Mesenchymal stem cell (in vitro differentiated cells and primary cell): Measurements from ENCODE around the gene ACBD6.

Source experiments
- DNase-seq: peaks from one replicate; pipeline ENCODE4 v3.0.0-alpha.2; 2013
- H2AFZ ChIP-seq: one replicate; pipeline ENCODE4 v1.6.1; 2013; ENCODE audit warnings: low read depth, mild to moderate bottlenecking, control low read depth, inconsistent platforms, low read length, moderate library complexity
- H2AK5ac ChIP-seq: 2 replicates; pipeline ENCODE4 v1.6.1; 2013; ENCODE audit warnings: low read length, moderate library complexity, mild to moderate bottlenecking, inconsistent platforms; ENCODE audit not compliant: severe bottlenecking
- H2BK120ac ChIP-seq: one replicate; pipeline ENCODE4 v1.6.1; 2013; ENCODE audit warnings: low read depth, mild to moderate bottlenecking, inconsistent platforms, low read length, moderate library complexity
- H2BK12ac ChIP-seq, 2 experiments: one replicate each; pipeline ENCODE4 v1.6.1; 2013; ENCODE audit warnings: inconsistent platforms in 2 of 2, low read length in 2 of 2, mild to moderate bottlenecking in 2 of 2, moderate library complexity in 2 of 2, control low read depth in 1 of 2
- H2BK15ac ChIP-seq: one replicate; pipeline ENCODE4 v1.6.1; 2013; ENCODE audit warnings: mild to moderate bottlenecking, low read depth, inconsistent platforms; ENCODE audit not compliant: poor library complexity, severe bottlenecking
- H2BK5ac ChIP-seq: 2 replicates; pipeline ENCODE4 v1.6.1; 2013; ENCODE audit warnings: low read depth, mild to moderate bottlenecking, low read length, control low read depth, inconsistent platforms; ENCODE audit not compliant: poor library complexity, severe bottlenecking
- H3K14ac ChIP-seq, 2 experiments: one replicate each; pipeline ENCODE4 v1.6.1; 2013; ENCODE audit warnings: inconsistent platforms in 2 of 2, low read length in 2 of 2, control low read depth in 1 of 2, mild to moderate bottlenecking in 1 of 2, moderate library complexity in 1 of 2
- H3K18ac ChIP-seq, 2 experiments: one replicate each; pipeline ENCODE4 v1.6.1; 2013; ENCODE audit warnings: inconsistent platforms in 2 of 2, low read length in 2 of 2, control low read depth in 1 of 2, low read depth in 1 of 2, mild to moderate bottlenecking in 1 of 2
- H3K23ac ChIP-seq, 2 experiments: one replicate each; pipeline ENCODE4 v1.6.1; 2013; ENCODE audit warnings: inconsistent platforms in 2 of 2, low read length in 2 of 2, mild to moderate bottlenecking in 2 of 2, moderate library complexity in 2 of 2, control low read depth in 1 of 2
- H3K27ac ChIP-seq: 2 replicates; pipeline ENCODE4 v1.5.1; 2013; ENCODE audit warnings: mild to moderate bottlenecking, moderate library complexity, low read length, control low read depth, inconsistent platforms; ENCODE audit not compliant: poor library complexity, severe bottlenecking
- H3K27me3 ChIP-seq, 2 experiments: 2 replicates each; pipeline versions ENCODE4 v1.6.1 to v1.7.0; 2013; ENCODE audit warnings: low read length in 2 of 2, mild to moderate bottlenecking in 2 of 2, moderate library complexity in 2 of 2, control low read depth in 1 of 2, inconsistent platforms in 1 of 2; ENCODE audit not compliant: control insufficient read depth in 1 of 2, insufficient read depth in 1 of 2
- H3K36me3 ChIP-seq, 2 experiments: 2 replicates each; pipeline versions ENCODE4 v1.6.1 to v1.7.0; 2013; ENCODE audit warnings: low read length in 2 of 2, control low read depth in 1 of 2, inconsistent platforms in 1 of 2, low read depth in 1 of 2, mild to moderate bottlenecking in 1 of 2; ENCODE audit not compliant: insufficient read depth in 2 of 2, control insufficient read depth in 1 of 2
- H3K4ac ChIP-seq, 2 experiments: one replicate each; pipeline ENCODE4 v1.6.1; 2013; ENCODE audit warnings: inconsistent platforms in 2 of 2, low read length in 2 of 2, mild to moderate bottlenecking in 2 of 2, moderate library complexity in 2 of 2, control low read depth in 1 of 2, low read depth in 1 of 2
- H3K4me1 ChIP-seq: 2 replicates; pipeline ENCODE4 v1.6.1; 2013; ENCODE audit warnings: low read depth, low read length, control low read depth; ENCODE audit not compliant: control insufficient read depth, insufficient read depth
- H3K4me2 ChIP-seq: 2 replicates; pipeline ENCODE4 v1.6.1; 2013; ENCODE audit warnings: low read length, mild to moderate bottlenecking, inconsistent platforms; ENCODE audit not compliant: poor library complexity, severe bottlenecking
- H3K4me3 ChIP-seq, 2 experiments: 2 replicates each; pipeline versions ENCODE4 v1.5.1 to v1.7.0; 2013; ENCODE audit warnings: low read length in 2 of 2, mild to moderate bottlenecking in 2 of 2, control low read depth in 1 of 2, low read depth in 1 of 2; ENCODE audit not compliant: insufficient read depth in 1 of 2
- H3K79me1 ChIP-seq: replicated peaks from 2 replicates; pipeline ENCODE4 v1.6.1; 2013; ENCODE audit warnings: mild to moderate bottlenecking, control low read depth, low read length, inconsistent platforms; ENCODE audit not compliant: poor library complexity, severe bottlenecking
- H3K9ac ChIP-seq: 2 replicates; pipeline ENCODE4 v1.7.0; 2013; ENCODE audit warnings: mild to moderate bottlenecking, low read length, moderate library complexity
- H3K9me3 ChIP-seq: 2 replicates; pipeline ENCODE4 v1.7.0; 2013; ENCODE audit warnings: mild to moderate bottlenecking, low read length; ENCODE audit not compliant: control insufficient read depth
- H4K8ac ChIP-seq: one replicate; pipeline ENCODE4 v1.6.1; 2013; ENCODE audit warnings: inconsistent platforms, mild to moderate bottlenecking, low read length, moderate library complexity
- H4K91ac ChIP-seq: one replicate; pipeline ENCODE4 v1.6.1; 2013; ENCODE audit warnings: mild to moderate bottlenecking, low read length, inconsistent platforms
- WGBS: methylation state at CpG from one replicate; pipeline ENCODE4 v1.1.7; 2013; ENCODE audit warnings: mixed read lengths; 5-methylcytosine and 5-hydroxymethylcytosine counted together

ACBD6 gene

GRCh38 chr1:180248731-180249681 lies 253.4 kb downstream of the ACBD6 start:
- Histone ChIP-seq H3K27ac (no peak overlapping the region), H3K4me1 (peaks cover 16% of the 10 kb centered on the region), H3K9me3 (no peaks in the 10 kb centered on the region), H3K79me1 (no peaks in the 10 kb centered on the region), H3K36me3 (no peaks in the 10 kb centered on the region), H3K9ac (no peak overlapping the region), H2AK5ac (no peak overlapping the region), H3K27me3 (peaks cover 3 to 84% of the 10 kb centered on the region in 2 experiments), H3K14ac (no peak overlapping the region), H2BK15ac (no peak overlapping the region), H4K8ac (no peak overlapping the region), H2BK5ac (no peak overlapping the region), H3K4me2 (no peak overlapping the region), H3K4ac (no peak overlapping the region), H4K91ac (no peak overlapping the region), H3K23ac (no peak overlapping the region), H2BK120ac (no peak overlapping the region), H3K18ac (no peak overlapping the region), H2AFZ (no peak overlapping the region), H3K4me3 (no peak overlapping the region), H2BK12ac (no peak overlapping the region)
- WGBS, result 74% methylated on average over 9 of the region's 11 CpGs
- no peak for DNase-seq

- Histone ChIP-seq H3K18ac (no peak overlapping the region), H3K27me3 (peaks cover 3 to 82% of the 10 kb centered on the region in 2 experiments), H3K79me1 (no peaks in the 10 kb centered on the region), H3K14ac (no peak overlapping the region), H2BK12ac (no peak overlapping the region), H2BK5ac (no peak overlapping the region), H2BK120ac (no peak overlapping the region), H2AFZ (no peak overlapping the region), H3K4ac (peak overlapping the region in 1 of 2 experiments; percentile 42), H2AK5ac (no peak overlapping the region), H3K9ac (no peak overlapping the region), H2BK15ac (no peak overlapping the region), H3K4me1 (peaks cover 14% of the 10 kb centered on the region), H3K4me2 (no peak overlapping the region), H3K23ac (no peak overlapping the region), H3K27ac (no peak overlapping the region), H3K9me3 (no peaks in the 10 kb centered on the region), H3K36me3 (no peaks in the 10 kb centered on the region), H4K8ac (no peak overlapping the region), H4K91ac (no peak overlapping the region), H3K4me3 (no peak overlapping the region)
- no peak for DNase-seq
- WGBS, result 94% methylated on average over 7 of the region's 7 CpGs
Measured at GRCh38 chr1:180248176-180248575, 254.2 kb downstream of the ACBD6 start.

- Histone ChIP-seq H2BK15ac (no peak overlapping the region), H3K36me3 (no peaks in the 10 kb centered on the region), H2AFZ (no peak overlapping the region), H3K9me3 (no peaks in the 10 kb centered on the region), H3K18ac (no peak overlapping the region), H3K23ac (no peak overlapping the region), H4K8ac (no peak overlapping the region), H3K4ac (no peak overlapping the region), H2AK5ac (no peak overlapping the region), H3K9ac (no peak overlapping the region), H3K4me3 (no peak overlapping the region), H2BK5ac (no peak overlapping the region), H3K14ac (no peak overlapping the region), H3K4me1 (peaks cover 14% of the 10 kb centered on the region), H2BK120ac (no peak overlapping the region), H4K91ac (no peak overlapping the region), H3K27me3 (peaks cover 7 to 85% of the 10 kb centered on the region in 2 experiments), H2BK12ac (no peak overlapping the region), H3K79me1 (no peaks in the 10 kb centered on the region), H3K4me2 (no peak overlapping the region), H3K27ac (no peak overlapping the region)
- 96% methylated on average over 4 of the region's 4 CpGs for WGBS
- no peak for DNase-seq
Measured at GRCh38 chr1:180247580-180247979, 254.8 kb downstream of the ACBD6 start.

- Histone ChIP-seq H4K8ac (no peak overlapping the region), H3K4me3 (no peak overlapping the region), H3K23ac (no peak overlapping the region), H3K18ac (no peak overlapping the region), H4K91ac (no peak overlapping the region), H2BK15ac (no peak overlapping the region), H2AK5ac (no peak overlapping the region), H3K36me3 (no peaks in the 10 kb centered on the region), H3K9ac (no peak overlapping the region), H3K4me1 (peaks cover 14% of the 10 kb centered on the region), H2BK120ac (no peak overlapping the region), H3K4ac (no peak overlapping the region), H3K27me3 (peaks cover 12 to 85% of the 10 kb centered on the region in 2 experiments), H3K79me1 (no peaks in the 10 kb centered on the region), H3K14ac (no peak overlapping the region), H3K9me3 (no peaks in the 10 kb centered on the region), H3K4me2 (no peak overlapping the region), H2AFZ (no peak overlapping the region), H3K27ac (no peak overlapping the region), H2BK12ac (no peak overlapping the region), H2BK5ac (no peak overlapping the region)
- 92% methylated on average over 3 of the region's 3 CpGs for WGBS
- DNase-seq, result no peak
Measured at GRCh38 chr1:180247061-180247460, 255.3 kb downstream of the ACBD6 start.
